ENCODE results near the gene CDH18. TPM values are rescaled to one million over a fixed set of nuclear protein-coding genes. Genes with fewer than 3 reads are reported as not detected.

CDH18 gene
- total RNA-seq, 2 donors from 2014 or later = 1.2 TPM; not detected in 1

DNA sequence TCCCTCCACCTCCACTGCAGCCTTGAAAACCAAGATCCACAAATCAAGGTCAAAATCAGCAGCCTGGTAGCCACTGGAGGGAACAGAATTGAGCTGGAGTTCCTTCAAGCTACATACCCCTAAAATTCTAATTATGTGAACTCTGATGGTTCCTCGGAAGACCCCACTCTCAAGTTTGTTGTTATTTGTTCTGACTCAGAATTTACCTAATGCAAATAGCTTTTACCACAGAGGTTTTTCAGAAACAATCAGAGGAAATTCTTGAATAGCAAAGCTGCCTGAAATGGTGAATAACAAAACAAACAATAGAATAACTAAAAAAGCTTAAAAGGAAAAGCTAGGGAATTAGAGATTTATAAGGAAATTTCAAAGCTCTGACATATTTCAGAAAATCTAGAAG lies 220.0 kb downstream of the CDH18 start:
- intact Hi-C loops (cut with DNase I) = no loop called here
- no peaks in the 10 kb centered on the region for H3K9me3 ChIP-seq
- no peak for DNase-seq (ENCODE audit: low spot score)
- 38% methylated on average over 1 of the region's 1 CpG for WGBS
- no peaks in the 10 kb centered on the region for H3K27me3 ChIP-seq (replicated peaks; ENCODE audit: insufficient read depth)
- H3K27ac ChIP-seq = no peak overlapping the region
- no peaks in the 10 kb centered on the region for H3K4me1 ChIP-seq (replicated peaks)
- no peak overlapping the region for H3K4me3 ChIP-seq
- H3K36me3 ChIP-seq = no peaks in the 10 kb centered on the region
- TF ChIP-seq, protein P1, sequence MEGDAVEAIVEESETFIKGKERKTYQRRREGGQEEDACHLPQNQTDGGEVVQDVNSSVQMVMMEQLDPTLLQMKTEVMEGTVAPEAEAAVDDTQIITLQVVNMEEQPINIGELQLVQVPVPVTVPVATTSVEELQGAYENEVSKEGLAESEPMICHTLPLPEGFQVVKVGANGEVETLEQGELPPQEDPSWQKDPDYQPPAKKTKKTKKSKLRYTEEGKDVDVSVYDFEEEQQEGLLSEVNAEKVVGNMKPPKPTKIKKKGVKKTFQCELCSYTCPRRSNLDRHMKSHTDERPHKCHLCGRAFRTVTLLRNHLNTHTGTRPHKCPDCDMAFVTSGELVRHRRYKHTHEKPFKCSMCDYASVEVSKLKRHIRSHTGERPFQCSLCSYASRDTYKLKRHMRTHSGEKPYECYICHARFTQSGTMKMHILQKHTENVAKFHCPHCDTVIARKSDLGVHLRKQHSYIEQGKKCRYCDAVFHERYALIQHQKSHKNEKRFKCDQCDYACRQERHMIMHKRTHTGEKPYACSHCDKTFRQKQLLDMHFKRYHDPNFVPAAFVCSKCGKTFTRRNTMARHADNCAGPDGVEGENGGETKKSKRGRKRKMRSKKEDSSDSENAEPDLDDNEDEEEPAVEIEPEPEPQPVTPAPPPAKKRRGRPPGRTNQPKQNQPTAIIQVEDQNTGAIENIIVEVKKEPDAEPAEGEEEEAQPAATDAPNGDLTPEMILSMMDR (IDR thresholded peaks at IDR 0.05) = no peak
- TF ChIP-seq POLR2AphosphoS5 (IDR thresholded peaks at IDR 0.05) = no peak
- no peak for TF ChIP-seq POLR2A (IDR thresholded peaks at IDR 0.05)

DNA sequence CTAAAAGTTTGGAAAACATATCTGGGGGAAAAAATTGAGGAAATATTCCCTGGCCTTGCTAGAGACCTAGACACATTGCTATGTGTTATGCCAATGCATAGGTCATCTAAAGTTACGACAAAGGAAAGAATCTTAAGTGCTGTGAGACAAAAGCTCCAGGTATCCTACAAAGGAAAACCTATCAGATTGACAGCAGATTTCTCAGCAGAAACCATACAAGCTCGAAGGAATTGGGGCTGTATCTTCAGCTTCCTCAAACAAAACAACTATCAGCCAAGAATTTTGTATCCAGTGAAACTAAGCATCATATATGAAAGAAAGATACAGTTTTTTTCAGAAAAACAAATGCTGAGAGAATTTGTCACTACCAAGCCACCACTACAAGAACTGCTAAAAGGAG lies 234.4 kb downstream of the CDH18 start:
- TF ChIP-seq POLR2A (IDR thresholded peaks at IDR 0.05) (no peak), POLR2AphosphoS5 (IDR thresholded peaks at IDR 0.05) (no peak)
- TF ChIP-seq, protein P1 (IDR thresholded peaks at IDR 0.05) = no peak
- H3K36me3 ChIP-seq = no peaks in the 10 kb centered on the region
- no peaks in the 10 kb centered on the region for H3K27me3 ChIP-seq (replicated peaks; ENCODE audit: insufficient read depth)
- no peak for DNase-seq (ENCODE audit: low spot score)
- WGBS = 83% methylated on average over 2 of the region's 2 CpGs
- H3K4me1 ChIP-seq (replicated peaks) = no peaks in the 10 kb centered on the region
- H3K27ac ChIP-seq = no peak overlapping the region
- intact Hi-C loops (cut with DNase I) = no loop called here
- H3K9me3 ChIP-seq = no peaks in the 10 kb centered on the region
- H3K4me3 ChIP-seq = no peak overlapping the region

- no peak for DNase-seq (ENCODE audit: low spot score)
- no peak for TF ChIP-seq POLR2A (IDR thresholded peaks at IDR 0.05)
- no peak for TF ChIP-seq POLR2AphosphoS5 (IDR thresholded peaks at IDR 0.05)
- TF ChIP-seq, protein P1 (IDR thresholded peaks at IDR 0.05) = no peak
- no peaks in the 10 kb centered on the region for H3K27me3 ChIP-seq (replicated peaks; ENCODE audit: insufficient read depth)
- H3K4me3 ChIP-seq = no peak overlapping the region
- intact Hi-C loops (cut with DNase I) = no loop called here
- no peaks in the 10 kb centered on the region for H3K36me3 ChIP-seq
- H3K9me3 ChIP-seq = no peaks in the 10 kb centered on the region
- H3K4me1 ChIP-seq (replicated peaks) = no peaks in the 10 kb centered on the region
- no peak overlapping the region for H3K27ac ChIP-seq
Observed at GRCh38 chr5:19751326-19751725, 236.7 kb downstream of the CDH18 start.

DNA sequence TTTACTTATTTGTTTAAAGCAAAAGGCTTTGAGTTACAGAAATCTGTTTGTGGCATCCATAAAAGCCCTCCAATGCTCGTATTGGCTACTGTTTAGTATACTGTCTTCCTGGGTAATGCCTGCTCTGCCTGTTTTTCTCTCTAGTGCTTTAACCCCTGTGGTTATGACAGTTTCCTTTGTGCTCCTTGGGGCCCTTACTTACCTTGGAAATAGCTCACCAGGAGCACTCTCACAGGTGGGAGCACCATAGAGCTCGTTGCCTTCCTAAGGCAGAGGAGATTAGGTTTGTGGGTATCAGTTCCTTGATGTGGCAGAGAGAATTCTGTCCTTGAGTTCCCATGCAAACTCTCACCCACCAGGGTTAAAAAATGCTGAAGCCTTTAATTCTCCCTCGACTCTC lies 242.8 kb downstream of the CDH18 start:
- H3K9me3 ChIP-seq = no peaks in the 10 kb centered on the region

DNA sequence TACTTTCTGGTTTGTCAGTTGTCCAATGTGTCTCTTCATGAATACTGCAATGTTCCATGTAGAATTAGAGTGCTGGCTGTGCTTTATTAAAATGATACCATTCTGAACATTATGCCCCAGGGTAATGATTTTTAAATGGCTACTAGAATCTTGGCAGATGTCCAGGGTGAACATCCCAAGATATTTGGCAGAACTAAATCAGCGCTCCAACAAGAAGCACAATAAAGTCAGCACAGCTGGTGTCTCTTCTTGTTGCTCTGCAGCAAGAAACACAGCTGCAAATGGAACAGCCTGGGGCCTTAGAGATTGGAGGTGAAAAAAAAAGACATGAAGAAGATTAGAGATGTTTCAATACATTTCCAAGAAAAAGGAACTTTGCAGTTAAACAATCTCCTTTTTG lies 248.3 kb downstream of the CDH18 start:
- no peak for TF ChIP-seq POLR2AphosphoS5 (IDR thresholded peaks at IDR 0.05)
- TF ChIP-seq POLR2A (IDR thresholded peaks at IDR 0.05) = no peak
- TF ChIP-seq, protein P1 (IDR thresholded peaks at IDR 0.05) = no peak
- no peak for DNase-seq (ENCODE audit: low spot score)
- no peaks in the 10 kb centered on the region for H3K4me1 ChIP-seq (replicated peaks)
- intact Hi-C loops (cut with DNase I) = no loop called here
- no peak overlapping the region for H3K27ac ChIP-seq
- no peaks in the 10 kb centered on the region for H3K36me3 ChIP-seq
- no peak overlapping the region for H3K4me3 ChIP-seq
- no peaks in the 10 kb centered on the region for H3K27me3 ChIP-seq (replicated peaks; ENCODE audit: insufficient read depth)
- H3K9me3 ChIP-seq = no peaks in the 10 kb centered on the region
- 30% methylated on average over 1 of the region's 1 CpG for WGBS

More for the DNA sequence above, 242.8 kb downstream of the CDH18 start:
- no peak overlapping the region for H3K4me3 ChIP-seq
- intact Hi-C loops (cut with DNase I) = no loop called here
- DNase-seq (ENCODE audit: low spot score) = no peak
- H3K27me3 ChIP-seq (replicated peaks; ENCODE audit: insufficient read depth) = no peaks in the 10 kb centered on the region
- H3K4me1 ChIP-seq (replicated peaks) = no peaks in the 10 kb centered on the region
- 50% methylated on average over 3 of the region's 3 CpGs for WGBS
- H3K27ac ChIP-seq = no peak overlapping the region
- TF ChIP-seq POLR2A (IDR thresholded peaks at IDR 0.05) (no peak), POLR2AphosphoS5 (IDR thresholded peaks at IDR 0.05) (no peak)
- TF ChIP-seq, protein P1 (IDR thresholded peaks at IDR 0.05) = no peak
- no peaks in the 10 kb centered on the region for H3K36me3 ChIP-seq
